Gastroesophageal sphincter (tissue), 3 donors: ENCODE measurements around the gene EIF5.

Source experiments
- POLR2A ChIP-seq, 2 donors: fragments of 450-650 bp; IDR thresholded peaks; one replicate each; pipeline ENCODE4 v1.6.1; 2017; ENCODE audit warnings: antibody characterized with exemption in 2 of 2, mild to moderate bottlenecking in 2 of 2, moderate library complexity in 1 of 2
- TF ChIP-seq, protein P1 (sequence below), 4 experiments: fragments of 200-600 bp in 2 of 4; fragments of 450-650 bp in 2 of 4; sonication (generic) in 1 of 4; IDR thresholded peaks; one replicate each; pipeline ENCODE4 v1.5.1; 2017 to 2019; ENCODE audit warnings: antibody characterized with exemption in 4 of 4, mild to moderate bottlenecking in 2 of 4, moderate library complexity in 2 of 4

DNA sequence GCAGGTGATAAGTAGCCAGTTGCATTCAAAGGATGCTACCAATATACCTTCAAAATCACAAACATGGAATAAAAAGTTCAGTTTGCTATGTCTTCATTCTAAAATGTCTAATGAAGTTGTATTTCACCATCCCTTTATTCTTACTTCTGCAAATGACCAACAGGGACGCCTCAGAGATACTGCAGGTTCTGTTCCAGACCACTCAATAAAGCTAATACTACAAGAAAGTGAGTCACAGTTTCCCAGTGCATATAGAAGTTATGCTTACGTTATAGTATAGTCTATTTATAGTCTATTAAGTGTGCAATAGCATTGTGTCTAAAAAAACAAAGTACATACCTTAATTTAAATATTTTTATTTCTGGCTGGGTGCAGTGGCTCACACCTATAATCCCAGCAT, 29.3 kb upstream of the EIF5 start:
- TF ChIP-seq, protein P1, sequence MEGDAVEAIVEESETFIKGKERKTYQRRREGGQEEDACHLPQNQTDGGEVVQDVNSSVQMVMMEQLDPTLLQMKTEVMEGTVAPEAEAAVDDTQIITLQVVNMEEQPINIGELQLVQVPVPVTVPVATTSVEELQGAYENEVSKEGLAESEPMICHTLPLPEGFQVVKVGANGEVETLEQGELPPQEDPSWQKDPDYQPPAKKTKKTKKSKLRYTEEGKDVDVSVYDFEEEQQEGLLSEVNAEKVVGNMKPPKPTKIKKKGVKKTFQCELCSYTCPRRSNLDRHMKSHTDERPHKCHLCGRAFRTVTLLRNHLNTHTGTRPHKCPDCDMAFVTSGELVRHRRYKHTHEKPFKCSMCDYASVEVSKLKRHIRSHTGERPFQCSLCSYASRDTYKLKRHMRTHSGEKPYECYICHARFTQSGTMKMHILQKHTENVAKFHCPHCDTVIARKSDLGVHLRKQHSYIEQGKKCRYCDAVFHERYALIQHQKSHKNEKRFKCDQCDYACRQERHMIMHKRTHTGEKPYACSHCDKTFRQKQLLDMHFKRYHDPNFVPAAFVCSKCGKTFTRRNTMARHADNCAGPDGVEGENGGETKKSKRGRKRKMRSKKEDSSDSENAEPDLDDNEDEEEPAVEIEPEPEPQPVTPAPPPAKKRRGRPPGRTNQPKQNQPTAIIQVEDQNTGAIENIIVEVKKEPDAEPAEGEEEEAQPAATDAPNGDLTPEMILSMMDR (IDR thresholded peaks at IDR 0.05) = no peak
- no peak for TF ChIP-seq POLR2A (IDR thresholded peaks at IDR 0.05)
